Measurements from ENCODE around the gene CSNK1A1L.

DNA sequence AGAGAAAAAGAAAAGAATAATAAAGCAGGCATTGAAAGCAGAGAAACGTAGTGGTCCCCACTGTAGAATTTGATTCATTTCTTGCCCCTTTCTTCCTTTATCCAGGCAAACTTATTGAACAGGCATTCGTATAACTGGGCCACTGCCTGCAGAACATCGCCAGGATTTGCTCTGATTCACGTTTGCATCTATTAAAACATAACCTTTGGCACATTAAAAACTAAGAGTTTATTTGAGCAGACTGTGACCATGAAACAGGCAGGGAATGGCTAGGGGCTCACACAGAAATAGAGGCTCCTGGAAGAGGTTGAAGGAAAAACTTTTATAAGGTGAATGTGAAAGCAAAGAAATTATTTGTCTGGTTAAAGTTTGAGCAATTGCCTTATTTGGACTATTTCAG is 33.4 kb downstream of the CSNK1A1L start:
- no peak for TF ChIP-seq TAF1 (IDR thresholded peaks at IDR 0.05; ENCODE audit: borderline replicate concordance, low read depth, low read length)
- TF ChIP-seq, protein P1, sequence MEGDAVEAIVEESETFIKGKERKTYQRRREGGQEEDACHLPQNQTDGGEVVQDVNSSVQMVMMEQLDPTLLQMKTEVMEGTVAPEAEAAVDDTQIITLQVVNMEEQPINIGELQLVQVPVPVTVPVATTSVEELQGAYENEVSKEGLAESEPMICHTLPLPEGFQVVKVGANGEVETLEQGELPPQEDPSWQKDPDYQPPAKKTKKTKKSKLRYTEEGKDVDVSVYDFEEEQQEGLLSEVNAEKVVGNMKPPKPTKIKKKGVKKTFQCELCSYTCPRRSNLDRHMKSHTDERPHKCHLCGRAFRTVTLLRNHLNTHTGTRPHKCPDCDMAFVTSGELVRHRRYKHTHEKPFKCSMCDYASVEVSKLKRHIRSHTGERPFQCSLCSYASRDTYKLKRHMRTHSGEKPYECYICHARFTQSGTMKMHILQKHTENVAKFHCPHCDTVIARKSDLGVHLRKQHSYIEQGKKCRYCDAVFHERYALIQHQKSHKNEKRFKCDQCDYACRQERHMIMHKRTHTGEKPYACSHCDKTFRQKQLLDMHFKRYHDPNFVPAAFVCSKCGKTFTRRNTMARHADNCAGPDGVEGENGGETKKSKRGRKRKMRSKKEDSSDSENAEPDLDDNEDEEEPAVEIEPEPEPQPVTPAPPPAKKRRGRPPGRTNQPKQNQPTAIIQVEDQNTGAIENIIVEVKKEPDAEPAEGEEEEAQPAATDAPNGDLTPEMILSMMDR (IDR thresholded peaks at IDR 0.05 in 2 of 3, conservative IDR thresholded peaks at IDR 0.05 in 1 of 3; ENCODE audit: control insufficient read depth in 2 of 3, extremely low read depth in 1 of 3, insufficient read depth in 1 of 3, low read depth in 3 of 3, low read length in 3 of 3) = no peak
